RKO (cell line): ENCODE measurements around the gene RFC1.
A peak's percentile ranks its signal among the peaks of the same experiment; 100 is the strongest.
"Not testable (repeated sequence)": the region's sequence is repeated elsewhere in the genome, so short reads cannot be mapped to it uniquely, and the experiment has no call there.

ENCODE experiments used
- DNase-seq: peaks from one replicate; pipeline ENCODE4 v3.0.0-alpha.2; 2016; ENCODE audit warnings: low spot score

RFC1 gene

DNA sequence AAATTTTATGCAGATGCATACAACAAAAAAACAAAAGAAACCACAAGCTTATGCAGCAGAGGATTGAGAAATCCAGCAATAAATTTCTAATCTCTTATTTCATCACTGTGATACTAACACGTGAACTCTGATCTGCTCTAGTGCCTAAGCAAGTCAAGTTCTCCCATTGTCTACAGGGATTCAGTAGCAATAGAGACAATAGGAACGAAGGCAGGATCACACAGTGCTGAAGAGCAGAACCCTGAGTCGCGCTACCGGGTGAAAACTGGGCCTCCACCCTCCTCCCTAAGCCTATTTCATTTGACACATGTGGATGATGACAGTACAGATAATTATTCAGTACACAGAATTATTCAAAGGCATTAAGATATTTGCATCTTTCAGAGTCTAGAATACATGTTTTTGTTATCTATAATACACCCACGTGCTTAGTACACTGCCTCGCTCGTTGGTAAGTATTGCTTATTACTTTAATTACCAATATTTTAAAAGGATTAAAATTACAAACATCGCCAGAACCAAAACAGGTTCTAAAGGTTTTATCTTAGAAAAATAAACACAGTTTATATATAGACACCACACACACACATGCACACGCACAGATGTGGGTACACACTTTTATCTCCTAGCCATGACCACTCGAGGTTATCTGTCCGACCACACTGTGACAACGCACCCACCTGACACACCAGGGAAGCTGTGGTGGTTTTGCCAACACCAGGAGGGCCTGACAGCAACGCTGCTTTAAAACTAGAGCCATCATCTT, 60.1 kb downstream of the RFC1 start:
- DNase-seq: no peak

DNA sequence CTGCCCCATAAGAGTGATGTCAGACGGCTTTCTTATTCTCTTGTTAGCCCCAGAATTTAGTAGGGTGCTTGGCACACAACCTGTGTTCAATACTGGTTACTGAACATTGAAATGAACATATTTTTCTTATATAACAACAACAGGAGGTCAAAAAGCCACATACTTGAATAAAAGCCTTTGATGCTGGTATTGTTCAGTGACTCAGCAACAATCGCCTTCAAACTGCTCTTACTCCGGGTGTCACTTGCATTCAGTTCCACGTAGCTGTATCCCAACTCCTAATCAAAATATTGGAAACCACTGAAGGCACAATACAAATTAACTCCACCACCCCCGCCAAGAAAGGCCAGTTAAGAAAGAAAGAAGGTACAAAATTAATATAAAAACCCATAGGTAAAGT, 61.5 kb downstream of the RFC1 start:
- DNase-seq: no peak

GRCh38 chr4:39303871-39304270, 62.3 kb downstream of the RFC1 start:
- DNase-seq: no peak

DNA sequence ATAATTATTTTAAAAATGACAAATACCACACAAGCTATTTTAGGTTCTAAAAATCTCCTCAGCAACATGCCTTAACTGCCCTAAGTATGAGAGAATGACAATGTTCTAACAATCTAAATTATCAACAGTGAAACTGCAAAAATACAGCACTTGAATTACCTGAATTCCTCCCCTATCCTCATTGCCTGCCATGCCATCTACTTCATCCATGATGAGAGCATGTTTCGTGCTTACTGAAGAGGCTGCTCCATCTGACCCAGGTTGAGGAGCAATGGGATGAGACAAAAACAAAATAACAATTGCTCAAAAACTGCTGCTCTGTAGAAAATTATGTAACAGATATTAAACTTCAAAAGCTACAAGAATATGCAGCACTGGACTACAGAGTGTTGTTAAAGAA, 63.3 kb downstream of the RFC1 start:
- no peak for DNase-seq

DNA sequence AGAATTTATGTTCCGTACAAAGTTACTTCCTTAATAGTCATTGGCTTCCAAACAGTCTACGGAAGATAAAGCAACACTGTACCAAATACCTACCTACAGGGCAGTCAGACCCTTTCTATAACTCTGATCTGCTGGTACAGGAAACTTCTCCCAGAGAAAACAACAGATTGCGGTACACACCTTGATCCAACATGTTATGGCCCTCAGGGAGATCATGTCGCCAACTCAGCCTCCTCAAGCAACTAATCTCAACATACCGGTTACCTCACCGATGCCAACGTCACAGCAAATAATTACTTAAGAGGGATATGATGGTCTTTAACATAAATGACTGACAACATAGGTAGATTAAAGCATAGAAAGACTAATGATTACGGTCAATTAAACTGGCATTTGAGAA, 70.4 kb downstream of the RFC1 start:
- DNase-seq: no peak

- not testable (repeated sequence) for DNase-seq
These were observed 73.7 kb downstream of the RFC1 start for GRCh38 chr4:39292433-39292832.

- DNase-seq: no peak
These were observed 74.5 kb downstream of the RFC1 start for GRCh38 chr4:39291686-39292085.

- no peak for DNase-seq
These were observed 78.9 kb downstream of the RFC1 start for GRCh38 chr4:39287223-39287622.

- DNase-seq: no peak
These were observed 79.9 kb downstream of the RFC1 start for GRCh38 chr4:39286263-39286662.

- no peak for DNase-seq
These were observed 80.3 kb downstream of the RFC1 start for GRCh38 chr4:39285853-39286252.

GRCh38 chr4:39285111-39285795, 80.9 kb downstream of the RFC1 start:
- DNase-seq: no peak

DNA sequence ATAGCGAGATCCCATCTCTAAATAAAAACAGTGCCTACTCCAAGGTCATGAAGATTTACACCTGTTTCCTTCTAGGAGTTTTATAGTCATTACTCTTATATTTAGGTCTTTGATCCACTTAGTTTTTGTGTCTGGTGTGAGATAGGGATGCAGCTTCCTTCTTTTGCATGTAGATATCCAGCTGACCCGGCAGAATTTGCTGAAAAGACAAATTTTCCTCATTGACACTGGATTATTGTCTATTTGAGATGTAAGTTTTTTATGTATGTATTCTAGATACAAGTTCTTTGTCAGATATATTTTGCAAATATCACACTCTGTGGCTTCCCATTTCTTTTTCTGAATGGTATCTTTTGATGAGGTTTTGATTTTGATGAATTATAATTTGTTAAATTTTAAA, 85.4 kb downstream of the RFC1 start:
- DNase-seq: no peak

DNA sequence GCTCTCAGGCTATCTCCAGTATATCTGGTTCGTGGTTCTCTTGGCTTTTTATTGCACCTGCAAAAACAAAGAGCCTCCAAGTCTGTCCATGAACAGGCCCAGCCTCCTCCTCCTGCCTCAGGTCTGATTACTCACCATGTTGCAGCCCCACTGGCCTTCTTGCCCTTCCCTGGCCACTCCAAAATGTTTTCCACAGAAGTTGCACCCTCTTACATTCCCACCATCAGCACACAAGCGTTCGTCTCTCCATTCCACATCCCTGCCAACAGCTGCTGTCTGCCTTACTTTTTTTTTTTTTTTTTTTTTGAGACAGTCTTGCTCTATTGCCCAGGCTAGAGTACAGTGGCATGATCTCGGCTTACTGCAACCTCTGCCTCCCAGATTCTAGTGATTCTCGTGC, 86.7 kb downstream of the RFC1 start:
- DNase-seq: no peak

DNA sequence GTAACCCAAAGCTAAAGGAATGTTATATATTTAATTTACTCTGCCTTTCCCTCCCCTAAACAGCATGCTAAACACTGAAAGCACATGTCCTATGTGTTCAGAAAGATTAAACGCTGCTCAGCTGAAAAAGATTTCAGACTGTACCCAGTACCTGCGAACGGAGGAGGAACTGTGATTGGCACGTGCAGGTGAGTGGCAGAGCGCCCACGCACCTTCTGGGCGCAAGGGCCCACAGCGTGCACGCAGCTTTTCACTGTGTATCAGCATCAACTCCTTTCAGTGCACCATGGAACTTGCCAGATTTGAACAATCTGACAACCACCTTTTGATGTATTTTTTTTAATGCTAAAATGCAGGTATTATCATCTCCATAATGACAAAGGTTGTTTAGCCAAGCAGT, 87.7 kb downstream of the RFC1 start:
- no peak for DNase-seq

- DNase-seq: not testable (repeated sequence)
These were observed 88.5 kb downstream of the RFC1 start for GRCh38 chr4:39277661-39278060.

DNA sequence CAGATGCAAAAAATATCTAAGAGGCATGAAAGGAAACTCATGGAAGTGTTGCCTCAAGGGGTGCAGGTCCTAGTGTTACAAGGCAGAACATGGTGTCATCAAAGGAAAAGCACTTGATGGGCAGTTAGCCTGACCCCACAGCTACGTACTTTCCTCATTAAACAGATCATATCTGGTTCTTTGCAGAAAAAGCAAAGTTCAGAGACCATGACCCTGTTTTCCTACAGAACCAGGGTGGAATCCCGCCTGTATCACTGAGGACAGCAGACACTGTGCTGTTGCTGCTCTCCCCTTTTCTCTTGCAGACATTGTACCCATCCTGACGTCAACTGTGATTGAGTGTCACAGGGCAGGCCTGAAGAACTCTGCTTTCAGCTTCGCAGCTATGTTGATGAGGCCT, 91.7 kb downstream of the RFC1 start:
- no peak for DNase-seq

DNA sequence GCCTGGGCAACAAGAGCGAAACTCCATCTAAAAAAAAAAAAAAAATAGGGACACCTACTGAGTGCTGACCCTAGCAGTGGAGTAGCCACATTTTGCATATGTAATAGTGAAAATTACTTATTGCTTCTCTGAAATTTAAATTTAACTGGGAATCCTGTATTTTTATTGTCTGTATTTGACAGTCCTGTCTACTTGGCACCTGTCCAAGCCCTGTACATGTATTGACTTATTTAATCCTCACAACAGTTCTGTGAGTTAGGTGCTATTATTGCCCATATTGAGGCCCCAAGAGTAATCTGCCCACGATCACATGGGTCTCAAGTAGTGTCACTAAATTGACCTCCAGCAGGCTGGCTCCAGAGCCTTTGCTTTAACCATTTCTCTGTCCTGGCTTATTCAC, 102.3 kb downstream of the RFC1 start:
- DNase-seq: no peak

DNA sequence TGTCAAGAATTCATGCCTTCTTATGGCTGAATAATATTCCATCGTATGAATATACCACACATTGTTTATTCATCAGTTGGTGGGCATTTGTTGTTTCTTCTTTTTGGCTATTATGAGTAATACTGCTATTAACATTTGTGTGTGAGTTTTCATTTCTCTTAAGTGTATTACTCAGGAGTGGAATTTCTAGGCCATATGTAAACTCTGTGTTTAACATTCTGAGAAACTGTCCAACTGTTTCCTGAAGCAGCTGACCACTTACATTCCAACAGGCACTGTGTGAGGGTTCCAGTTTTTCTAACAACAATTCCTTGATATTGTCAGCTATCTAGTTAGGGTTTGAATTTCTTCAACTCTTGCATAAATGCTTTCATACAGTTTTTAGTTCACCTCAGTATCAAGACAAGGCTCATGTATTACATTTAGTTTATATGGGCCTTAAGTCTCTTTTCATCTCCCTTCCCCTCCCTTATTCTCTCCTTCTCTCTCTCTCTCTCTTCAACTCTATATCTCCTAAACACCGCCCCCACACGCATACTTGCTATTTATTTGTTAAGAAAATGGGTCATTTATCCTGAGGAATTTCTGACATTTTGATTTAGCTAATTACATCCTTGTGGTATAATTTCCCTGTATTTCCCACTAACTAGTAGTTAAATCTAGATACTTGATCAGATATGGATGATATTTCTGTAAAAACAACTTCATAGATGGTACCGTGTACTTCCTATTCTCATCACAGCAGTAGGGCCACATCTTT, 106.4 kb downstream of the RFC1 start:
- DNase-seq: no peak

DNA sequence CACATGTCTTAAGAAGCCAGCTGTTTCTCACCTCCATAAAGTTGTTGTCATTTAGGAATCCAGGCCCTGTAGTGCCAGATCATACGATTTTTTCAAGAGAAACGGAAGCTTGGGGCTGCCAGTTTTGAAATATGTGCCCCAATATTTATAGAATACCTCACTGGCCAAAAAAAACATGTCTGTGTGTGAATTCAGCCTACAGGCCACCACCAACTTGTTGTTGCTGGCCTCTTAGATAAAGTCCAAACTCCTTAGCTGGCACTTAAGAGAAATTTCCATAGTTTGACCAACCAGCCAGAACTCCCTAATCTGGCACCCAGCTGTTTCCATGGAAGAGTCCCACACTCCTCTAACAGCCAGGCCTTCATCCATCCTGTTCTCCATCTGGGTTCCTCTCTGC, 109.7 kb downstream of the RFC1 start:
- no peak for DNase-seq

GRCh38 chr4:39255871-39256270, 110.3 kb downstream of the RFC1 start:
- no peak for DNase-seq

DNA sequence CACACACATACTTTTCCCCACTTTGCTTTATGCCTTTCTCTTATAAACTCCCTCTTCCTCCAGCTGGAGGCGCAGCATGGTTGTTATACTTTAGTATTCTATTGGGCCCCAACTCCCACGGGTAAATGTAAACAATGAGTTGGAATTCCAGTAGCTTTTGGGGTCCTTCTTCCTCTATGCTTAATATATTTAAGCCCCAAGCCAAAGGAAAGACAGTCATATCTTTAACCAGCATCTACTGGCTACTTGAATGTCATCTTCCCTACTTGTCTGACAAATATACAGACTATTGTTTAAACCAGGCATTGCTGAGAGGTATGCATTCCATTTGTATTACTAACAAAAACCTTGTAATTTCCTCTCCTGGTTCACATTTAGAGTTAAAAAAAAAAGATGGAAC, 110.9 kb downstream of the RFC1 start:
- DNase-seq: peak; percentile 8

GRCh38 chr4:39243462-39243861, 122.7 kb downstream of the RFC1 start:
- DNase-seq: no peak
